T-helper 1 cell treated with Interleukin-12 subunit alpha and Interleukin-12 subunit beta and Interleukin-4 antibody, amounts not matched to agents 30 ng/mL and 1 ng/mL, for 36 hours (primary cell): ENCODE measurements around the gene ADM5. TPM values are rescaled to one million over a fixed set of nuclear protein-coding genes. Genes with fewer than 3 reads are reported as not detected.

Source experiments
- total RNA-seq: library from RNA; stranded (reverse); gene quantifications from 2 replicates; pipeline ENCODE4 v1.2.3, GENCODE V29; 2022

The ADM5 gene
- total RNA-seq, 1 donor from 2014 or later: 4.4 TPM

Other genes with a start within 250 kb of the ADM5 start
- 0.07 and 0.15 TPM in 2 replicates for gene SLC17A7, start 248.1 kb upstream of the ADM5 start, total RNA-seq
- 136 TPM in 2 replicates for gene PIH1D1, start 237.8 kb upstream of the ADM5 start, total RNA-seq
- gene ALDH16A1, start 236.4 kb upstream of the ADM5 start, total RNA-seq: 33.7 and 34.2 TPM in 2 replicates
- gene FLT3LG, start 215.4 kb upstream of the ADM5 start, total RNA-seq: 319 and 325 TPM in 2 replicates
- gene RPL13A, start 202.0 kb upstream of the ADM5 start, total RNA-seq: 2,098 and 2,177 TPM in 2 replicates
- gene RPS11, start 193.2 kb upstream of the ADM5 start, total RNA-seq: 1,814 and 1,819 TPM in 2 replicates
- gene FCGRT, start 176.9 kb upstream of the ADM5 start, total RNA-seq: 10.1 and 11.0 TPM in 2 replicates
- gene RCN3, start 161.6 kb upstream of the ADM5 start, total RNA-seq: 1.9 and 2.0 TPM in 2 replicates
- 214 and 215 TPM in 2 replicates for gene NOSIP, start 109.0 kb upstream of the ADM5 start, total RNA-seq
- 0.88 and 1.4 TPM in 2 replicates for gene PRRG2, start 108.3 kb upstream of the ADM5 start, total RNA-seq
- 41.8 and 42.2 TPM in 2 replicates for gene PRR12, start 98.4 kb upstream of the ADM5 start, total RNA-seq
- 12.0 and 13.0 TPM in 2 replicates for gene RRAS, start 49.5 kb upstream of the ADM5 start, total RNA-seq
- gene SCAF1, start 47.4 kb upstream of the ADM5 start, total RNA-seq: 72.1 and 73.2 TPM in 2 replicates
- 151 and 158 TPM in 2 replicates for gene IRF3, start 23.7 kb upstream of the ADM5 start, total RNA-seq
- 58.4 and 62.9 TPM in 2 replicates for gene BCL2L12, start 23.7 kb upstream of the ADM5 start, total RNA-seq
- 186 and 189 TPM in 2 replicates for gene PRMT1, start 12.3 kb upstream of the ADM5 start, total RNA-seq
- 4.3 and 5.1 TPM in 2 replicates for gene CPT1C, start 1.5 kb downstream of the ADM5 start, total RNA-seq
- 3.5 and 4.0 TPM in 2 replicates for gene TSKS, start 73.7 kb downstream of the ADM5 start, total RNA-seq
- 72.1 and 74.0 TPM in 2 replicates for gene AP2A1, start 77.4 kb downstream of the ADM5 start, total RNA-seq
- 10.0 and 11.7 TPM in 2 replicates for gene FUZ, start 123.7 kb downstream of the ADM5 start, total RNA-seq
- 57.8 and 59.5 TPM in 2 replicates for gene MED25, start 128.7 kb downstream of the ADM5 start, total RNA-seq
- gene PTOV1, start 161.6 kb downstream of the ADM5 start, total RNA-seq: 77.9 and 85.2 TPM in 2 replicates
- 178 and 185 TPM in 2 replicates for gene PNKP, start 178.0 kb downstream of the ADM5 start, total RNA-seq
- gene AKT1S1, start 187.8 kb downstream of the ADM5 start, total RNA-seq: 20.1 and 20.4 TPM in 2 replicates
- gene TBC1D17, start 188.1 kb downstream of the ADM5 start, total RNA-seq: 41.2 and 46.3 TPM in 2 replicates
- 10.3 and 10.4 TPM in 2 replicates for gene IL4I1, start 207.3 kb downstream of the ADM5 start, total RNA-seq
- 20.5 and 22.8 TPM in 2 replicates for gene ATF5, start 239.6 kb downstream of the ADM5 start, total RNA-seq
- 149 and 155 TPM in 2 replicates for gene NUP62, start 239.9 kb downstream of the ADM5 start, total RNA-seq